Measurements from ENCODE around the gene CCDC201. TPM values are rescaled to one million over a fixed set of nuclear protein-coding genes. Genes with fewer than 3 reads are reported as not detected.
"Not testable (repeated sequence)": the region's sequence is repeated elsewhere in the genome, so short reads cannot be mapped to it uniquely, and the experiment has no call there.

CCDC201 gene
- total RNA-seq, 1 experiment from 2014 or later = not detected

GRCh38 chr7:45874408-45875131 lies 1.7 kb upstream of the CCDC201 start:
- DNase-seq (ENCODE audit: low read depth) = peak; percentile 83

DNA sequence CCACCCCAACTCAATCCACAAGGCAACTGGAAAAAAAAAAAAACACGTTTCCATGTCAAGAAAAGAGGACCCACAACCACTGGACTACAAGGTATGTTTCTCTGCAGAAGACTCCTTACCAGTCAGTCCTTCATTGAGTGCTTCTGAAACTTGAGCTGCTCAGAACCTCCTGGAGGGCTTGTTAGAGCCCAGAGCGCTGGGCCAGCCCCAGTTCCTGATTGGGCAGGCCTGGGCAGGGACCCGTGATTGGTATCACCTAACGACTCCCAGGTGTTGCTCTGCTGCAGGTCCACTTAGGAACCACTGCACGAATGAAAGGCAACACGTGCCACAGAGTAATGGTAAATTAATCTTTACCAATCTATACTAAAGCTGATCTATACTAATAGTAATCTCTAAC lies 473 bp upstream of the CCDC201 start:
- DNase-seq (ENCODE audit: low read depth) = no peak

- no peak for DNase-seq (ENCODE audit: low read depth)
Measured at GRCh38 chr7:45872116-45873034, 507 bp downstream of the CCDC201 start.

DNA sequence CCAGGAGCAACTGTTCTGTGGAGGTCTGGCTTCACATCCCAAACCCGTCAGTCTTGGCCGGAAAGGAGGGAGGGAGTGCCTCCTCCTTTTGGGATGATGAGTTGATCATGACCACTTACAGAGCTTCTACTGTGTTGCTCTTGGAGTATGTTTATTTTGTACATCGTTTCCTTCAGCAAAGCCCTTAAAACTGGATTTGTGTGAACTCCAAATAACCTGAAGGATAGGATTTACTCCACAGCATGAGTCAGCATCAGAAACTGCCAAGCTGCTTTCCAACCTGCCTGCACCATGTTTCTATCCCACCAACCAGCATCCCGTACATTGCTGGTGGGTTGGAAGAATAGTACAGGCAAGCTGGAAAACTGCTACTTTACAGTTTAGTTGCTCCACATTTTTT lies 3.5 kb downstream of the CCDC201 start:
- DNase-seq (ENCODE audit: low read depth) = peak; percentile 37

DNA sequence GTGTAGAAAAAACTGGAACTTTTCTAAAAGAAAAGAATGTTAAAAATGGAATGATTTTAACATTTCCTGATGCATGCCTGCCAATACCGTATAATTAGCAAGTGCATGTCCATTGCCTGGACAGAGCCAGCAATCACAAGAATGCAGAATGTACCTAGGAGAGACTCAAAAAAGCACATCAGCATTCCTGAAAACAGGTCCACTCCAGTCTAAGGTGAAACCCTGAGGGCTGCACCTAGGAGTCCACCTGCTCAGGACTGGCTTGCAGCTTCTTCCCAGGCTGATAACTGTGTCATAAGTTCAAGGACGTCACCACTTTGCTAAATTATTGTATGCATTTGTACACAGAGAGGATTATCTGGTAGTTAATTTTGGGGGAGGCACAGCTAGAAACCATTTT lies 5.4 kb downstream of the CCDC201 start:
- no peak for DNase-seq (ENCODE audit: low read depth)

DNA sequence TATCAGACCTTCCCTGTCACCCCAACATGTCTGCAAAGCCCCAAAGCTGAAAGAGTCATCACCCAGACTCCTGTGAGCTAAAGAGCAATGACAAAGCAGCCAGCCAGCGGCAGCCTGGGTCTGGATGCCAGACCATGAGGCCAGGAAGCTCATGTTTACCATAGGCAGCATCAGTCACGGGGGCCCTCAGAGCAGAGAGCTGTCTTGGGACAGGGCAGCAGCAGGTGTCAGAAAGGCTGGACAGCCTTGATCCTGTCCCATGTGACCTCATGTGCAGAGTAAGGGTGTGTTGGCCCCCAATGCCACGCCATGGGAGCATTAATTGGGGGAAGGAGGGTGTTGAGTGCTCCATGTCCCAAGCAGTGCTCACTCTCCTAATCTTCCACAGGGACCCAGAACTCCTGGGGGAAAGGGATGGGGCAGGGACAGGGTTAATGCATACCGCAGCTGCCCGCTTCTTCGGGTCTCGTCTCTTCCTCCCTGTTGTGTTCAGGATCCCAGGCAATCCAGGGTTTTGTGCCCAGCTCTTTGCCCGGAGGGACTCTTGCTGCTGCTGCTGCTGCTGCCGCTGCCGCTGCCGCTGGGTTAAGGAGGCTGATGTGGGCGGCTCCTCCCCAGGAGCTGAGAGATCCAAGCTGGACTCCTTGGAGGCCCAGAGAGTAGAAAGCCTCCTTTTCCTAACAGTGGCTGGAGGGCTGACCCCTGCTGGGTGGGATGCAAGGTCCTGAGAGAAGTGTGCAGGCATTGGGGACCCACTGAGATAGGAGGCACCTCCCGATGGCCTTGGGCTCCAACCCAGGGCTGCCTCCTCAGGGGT lies 7.1 kb downstream of the CCDC201 start:
- DNase-seq (ENCODE audit: low read depth) = no peak

DNA sequence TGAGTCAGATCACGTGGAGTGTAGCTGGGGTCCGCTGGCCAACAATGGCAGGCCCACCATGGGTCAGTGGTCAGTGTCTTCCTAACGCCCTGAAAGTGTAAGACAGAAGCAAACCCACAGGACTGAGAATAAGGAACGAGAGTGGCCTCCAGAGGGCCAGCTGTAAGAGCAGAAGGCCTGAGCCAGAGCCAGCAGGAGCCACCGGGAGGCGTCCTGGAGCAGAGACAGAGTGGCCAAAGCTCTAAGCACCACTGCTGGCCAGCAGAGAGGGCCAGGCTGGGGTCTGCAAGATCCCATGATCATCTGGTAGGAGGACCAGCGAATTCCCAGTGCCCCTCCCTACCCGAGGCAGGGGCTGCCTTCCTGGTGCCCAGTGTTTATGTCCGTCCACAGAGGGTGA lies 9.2 kb downstream of the CCDC201 start:
- DNase-seq (ENCODE audit: low read depth) = no peak

- not testable (repeated sequence) for DNase-seq (ENCODE audit: low read depth)
Measured at GRCh38 chr7:45856888-45857287, 16.0 kb downstream of the CCDC201 start.

DNA sequence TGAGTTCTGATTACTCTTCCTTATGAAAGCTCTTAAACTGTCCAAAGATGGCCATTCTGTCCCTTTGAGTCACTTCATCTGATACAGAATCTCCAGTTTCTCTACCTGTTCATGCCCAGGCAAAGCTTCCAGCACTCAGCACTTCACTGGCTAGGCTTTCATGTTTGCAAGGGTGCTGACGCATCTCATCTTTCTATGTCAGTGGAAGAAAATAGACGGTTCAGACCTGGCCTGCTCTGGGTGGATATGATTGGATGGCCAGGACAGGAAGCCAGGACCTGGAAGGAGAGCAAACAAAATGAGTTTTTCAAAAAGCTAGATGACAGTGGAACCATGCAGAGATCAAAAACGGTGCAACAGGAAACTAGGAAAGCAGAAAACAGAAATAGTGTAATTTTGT lies 17.2 kb downstream of the CCDC201 start:
- DNase-seq (ENCODE audit: low read depth) = not testable (repeated sequence)

GRCh38 chr7:45853491-45853890 lies 19.4 kb downstream of the CCDC201 start:
- not testable (repeated sequence) for DNase-seq (ENCODE audit: low read depth)

- not testable (repeated sequence) for DNase-seq (ENCODE audit: low read depth)
Measured at GRCh38 chr7:45852984-45853383, 19.9 kb downstream of the CCDC201 start.

GRCh38 chr7:45848734-45849133 lies 24.1 kb downstream of the CCDC201 start:
- not testable (repeated sequence) for DNase-seq (ENCODE audit: low read depth)

- not testable (repeated sequence) for DNase-seq (ENCODE audit: low read depth)
Measured at GRCh38 chr7:45846536-45846935, 26.3 kb downstream of the CCDC201 start.

DNA sequence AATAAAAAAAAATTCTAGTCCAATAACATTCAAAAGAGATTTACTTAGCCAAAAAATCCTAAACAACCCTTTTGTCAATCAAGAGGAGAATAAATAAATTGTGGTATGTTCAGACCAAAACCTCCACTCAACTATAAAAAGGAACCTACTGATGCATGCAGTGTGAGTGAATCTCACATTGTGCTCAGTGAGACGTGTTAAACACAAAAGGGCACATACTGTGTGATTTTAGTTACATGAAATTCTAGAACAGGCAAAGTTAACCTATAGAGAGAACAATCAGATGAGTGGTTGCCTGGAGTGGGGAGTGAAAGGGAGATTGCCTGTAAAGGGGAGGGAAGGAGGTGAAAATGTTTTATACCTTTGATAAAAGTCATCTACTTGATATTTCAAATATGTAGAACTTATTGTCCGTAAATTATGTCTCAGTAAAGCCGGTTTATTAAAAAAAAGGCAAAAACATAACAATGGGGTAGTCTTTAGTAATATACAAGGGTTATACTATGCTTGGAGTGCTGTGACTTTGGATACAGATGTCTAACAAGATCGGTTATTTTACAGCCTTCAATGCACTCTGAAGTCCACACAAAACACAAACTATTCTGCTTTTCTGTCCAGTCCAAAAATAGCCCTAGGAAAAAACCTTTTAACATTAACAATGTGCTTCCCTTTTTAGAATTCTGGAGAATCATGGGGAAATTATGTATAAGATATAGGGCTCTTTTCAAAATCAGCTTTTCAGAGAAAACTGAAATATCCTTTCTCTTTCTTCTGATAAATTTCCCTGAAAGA lies 30.8 kb downstream of the CCDC201 start:
- not testable (repeated sequence) for DNase-seq (ENCODE audit: low read depth)

- DNase-seq (ENCODE audit: low read depth) = not testable (repeated sequence)
Measured at GRCh38 chr7:45838852-45839251, 34.0 kb downstream of the CCDC201 start.

- peak; percentile 43 for DNase-seq (ENCODE audit: low read depth)
Measured at GRCh38 chr7:45832433-45833177, 40.3 kb downstream of the CCDC201 start.

DNA sequence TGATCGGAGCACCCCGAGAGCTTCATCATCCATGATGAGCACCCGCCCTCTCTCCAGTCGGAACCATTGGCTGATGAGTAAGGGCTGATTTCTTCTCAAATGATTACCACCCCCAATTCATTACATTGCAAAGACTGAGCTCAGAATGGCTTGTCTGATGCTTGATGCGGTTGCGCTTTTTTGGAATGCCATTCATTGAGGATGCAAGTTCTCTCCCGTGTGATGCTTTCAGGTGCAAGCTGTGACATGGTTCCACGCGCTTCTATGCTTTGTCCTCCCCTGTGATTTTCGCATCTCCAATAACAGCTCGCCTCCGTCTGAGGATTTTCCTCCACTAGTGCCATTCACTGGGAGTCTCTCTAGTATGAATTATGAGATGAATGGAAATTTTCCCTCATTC lies 43.0 kb downstream of the CCDC201 start:
- DNase-seq (ENCODE audit: low read depth) = not testable (repeated sequence)

GRCh38 chr7:45827731-45828130 lies 45.2 kb downstream of the CCDC201 start:
- not testable (repeated sequence) for DNase-seq (ENCODE audit: low read depth)

DNA sequence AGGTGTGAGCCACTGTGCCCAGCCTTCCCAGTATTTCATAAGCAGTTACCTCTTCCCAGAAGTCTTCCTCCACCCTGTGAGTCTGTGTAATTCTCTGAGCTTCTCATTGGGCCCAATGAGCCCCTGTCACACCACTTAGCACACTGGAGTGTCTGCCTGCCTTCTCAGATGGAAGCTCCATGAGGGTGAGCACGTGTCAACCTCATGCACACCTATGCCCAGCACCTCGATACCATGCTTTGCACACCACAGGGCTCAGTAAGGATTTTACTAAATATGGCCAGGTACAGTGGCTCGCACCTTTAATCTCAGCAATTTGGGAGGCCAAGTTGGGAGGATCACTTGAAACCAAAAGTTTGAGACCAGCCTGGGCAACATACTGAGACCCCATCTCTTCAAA lies 46.3 kb downstream of the CCDC201 start:
- not testable (repeated sequence) for DNase-seq (ENCODE audit: low read depth)

- DNase-seq (ENCODE audit: low read depth) = not testable (repeated sequence)
Measured at GRCh38 chr7:45818763-45819162, 54.1 kb downstream of the CCDC201 start.

Measured in RPMI7951 (cell line).